Measurements from ENCODE around the gene ACSS2. TPM values are rescaled to one million over a fixed set of nuclear protein-coding genes. Genes with fewer than 3 reads are reported as not detected.

Gene ACSS2
- total RNA-seq, 1 experiment from 2014 or later = 25.4 TPM

GRCh38 chr20:34831936-34832335, 44.5 kb upstream of the ACSS2 start:
- BruUV-seq (replicated peaks) = no TSS peak
- in situ Hi-C loops (cut with HindIII; ENCODE audit: low pct_unique_long_range_greater_than_20kb, low sequenced_read_pairs) = no loop called here
- ATAC-seq (no peak), DNase-seq (ENCODE audit: low read depth, low spot score) (no peak)
- Histone ChIP-seq H3K36me3 (ENCODE audit: control insufficient read depth, insufficient read depth, low read length) (no peaks in the 10 kb centered on the region), H3K4me3 (ENCODE audit: low read depth in 2 of 2, low read length in 2 of 2) (no peak overlapping the region), H3K9me3 (ENCODE audit: control insufficient read depth, insufficient read depth, low read depth, low read length) (no peaks in the 10 kb centered on the region), H3K27ac (ENCODE audit: low read length) (no peak overlapping the region), H3K27me3 (ENCODE audit: control insufficient read depth, insufficient read depth, low read length) (no peaks in the 10 kb centered on the region), H3K4me1 (ENCODE audit: control insufficient read depth, insufficient read depth, low read length) (no peaks in the 10 kb centered on the region)
- TF ChIP-seq TCF7L2 (IDR thresholded peaks at IDR 0.05; ENCODE audit: low read depth, low read length) = no peak
- ChIA-PET CTCF (interaction anchor here (0.6 kb wide), 1 partner anchor 616 kb away, joined by 3 read pairs; no protein-coding TSS in a partner anchor), POLR2A (no interaction called here)
- intact Hi-C loops (cut with micrococcal nuclease; ENCODE audit: unreplicated experiment) = loop anchor here (5.0 to 10.0 kb wide), 2 partner anchors 373 to 435 kb away; no protein-coding TSS in a partner anchor

- TF ChIP-seq REST (IDR thresholded peaks at IDR 0.05; ENCODE audit: insufficient read depth in 1 of 2, low read depth in 2 of 2, low read length in 1 of 2) = no peak
- TF ChIP-seq CTCF (IDR thresholded peaks at IDR 0.05) = peak; percentile 63
- H3K27me3 ChIP-seq (ENCODE audit: control insufficient read depth, insufficient read depth, low read length) = no peaks in the 10 kb centered on the region
- H3K4me3 ChIP-seq (ENCODE audit: low read depth in 2 of 2, low read length in 2 of 2) = no peak overlapping the region; a peak in 1 of 4 replicates
- ChIA-PET POLR2A (no interaction called here), CTCF (no interaction called here)
- H3K36me3 ChIP-seq (ENCODE audit: control insufficient read depth, insufficient read depth, low read length) = no peaks in the 10 kb centered on the region
- in situ Hi-C loops (cut with HindIII; ENCODE audit: low pct_unique_long_range_greater_than_20kb, low sequenced_read_pairs) = no loop called here
- intact Hi-C loops (cut with micrococcal nuclease; ENCODE audit: unreplicated experiment) = loop anchor here (5.0 to 10.0 kb wide), 2 partner anchors 370 to 433 kb away; no protein-coding TSS in a partner anchor
- no peaks in the 10 kb centered on the region for H3K9me3 ChIP-seq (ENCODE audit: control insufficient read depth, insufficient read depth, low read depth, low read length)
- no peak overlapping the region for H3K27ac ChIP-seq (ENCODE audit: low read length)
- H3K4me1 ChIP-seq (ENCODE audit: control insufficient read depth, insufficient read depth, low read length) = no peaks in the 10 kb centered on the region
- ATAC-seq = peak; percentile 79
- no TSS peak for BruUV-seq (replicated peaks)
- DNase-seq (ENCODE audit: low read depth, low spot score) = peak; percentile 22
These were observed 41.9 kb upstream of the ACSS2 start for GRCh38 chr20:34834459-34834893.

- Histone ChIP-seq H3K36me3 (ENCODE audit: control insufficient read depth, insufficient read depth, low read length) (no peaks in the 10 kb centered on the region), H3K4me1 (ENCODE audit: control insufficient read depth, insufficient read depth, low read length) (no peaks in the 10 kb centered on the region), H3K27ac (ENCODE audit: low read length) (no peak overlapping the region), H3K27me3 (ENCODE audit: control insufficient read depth, insufficient read depth, low read length) (no peaks in the 10 kb centered on the region), H3K4me3 (ENCODE audit: low read depth in 2 of 2, low read length in 2 of 2) (no peak overlapping the region), H3K9me3 (ENCODE audit: control insufficient read depth, insufficient read depth, low read depth, low read length) (no peaks in the 10 kb centered on the region)
- in situ Hi-C loops (cut with HindIII; ENCODE audit: low pct_unique_long_range_greater_than_20kb, low sequenced_read_pairs) = no loop called here
- no peak for ATAC-seq
- ChIA-PET CTCF (no interaction called here), POLR2A (no interaction called here)
- DNase-seq (ENCODE audit: low read depth, low spot score) = no peak
- no peak for TF ChIP-seq SIN3A (IDR thresholded peaks at IDR 0.05; ENCODE audit: borderline replicate concordance, insufficient read depth, low read depth, low read length)
- no peak for TF ChIP-seq REST (IDR thresholded peaks at IDR 0.05; ENCODE audit: insufficient read depth in 1 of 2, low read depth in 2 of 2, low read length in 1 of 2)
- TF ChIP-seq TCF7L2 (IDR thresholded peaks at IDR 0.05; ENCODE audit: low read depth, low read length) = no peak
- TF ChIP-seq CTCF (IDR thresholded peaks at IDR 0.05) = no peak
- TF ChIP-seq POLR2AphosphoS5 (IDR thresholded peaks at IDR 0.05; ENCODE audit: low read depth, low read length) = no peak
- no TSS peak for BruUV-seq (replicated peaks)
- intact Hi-C loops (cut with micrococcal nuclease; ENCODE audit: unreplicated experiment) = no loop called here
These were observed 34.3 kb upstream of the ACSS2 start for GRCh38 chr20:34842143-34842542.
